Measurements from ENCODE around the gene ZCWPW1. TPM values are rescaled to one million over a fixed set of nuclear protein-coding genes. Genes with fewer than 3 reads are reported as not detected.

Gene ZCWPW1
- total and polyA plus RNA-seq, 2 of the 13 experiments (the other 11 are each of a cell fraction or from before 2014, with no cell fraction given) = 2.4 to 2.5 TPM

DNA sequence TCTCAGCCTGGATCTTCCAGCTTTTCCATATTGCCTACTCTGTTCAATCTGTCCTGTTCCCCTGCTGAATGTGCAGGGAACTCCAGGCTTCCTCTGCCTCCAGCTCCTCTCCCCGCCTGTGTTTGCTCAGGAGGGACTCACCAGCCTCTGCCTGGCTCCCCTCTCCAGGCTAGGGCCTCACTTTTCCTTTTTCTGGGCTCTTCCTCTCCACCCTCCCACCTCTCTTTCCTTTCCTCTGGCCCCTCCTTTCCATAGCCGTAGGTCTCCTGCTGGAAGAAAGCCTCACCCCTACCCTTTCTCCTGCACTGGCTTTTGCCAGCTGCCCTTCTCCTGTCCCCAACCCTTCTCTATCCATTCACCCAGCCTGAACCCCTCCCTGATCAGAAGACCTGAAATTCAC lies 30.3 kb downstream of the ZCWPW1 start:
- intact Hi-C loops (cut with micrococcal nuclease; ENCODE audit: unreplicated experiment) = no loop called here
- WGBS (ENCODE audit: low lambda C conversion rate) = 0% methylated on average over 2 of the region's 2 CpGs
- Histone ChIP-seq H3K4me1 (ENCODE audit: insufficient read depth, low read length) (peaks cover 17% of the 10 kb centered on the region), H3K9me3 (ENCODE audit: low read length) (no peaks in the 10 kb centered on the region), H4K20me1 (ENCODE audit: insufficient read depth, low read length) (no peaks in the 10 kb centered on the region), H3K27me3 (ENCODE audit: control insufficient read depth in 1 of 2, insufficient read depth in 2 of 2, low read length in 2 of 2) (peaks cover 2 to 3% of the 10 kb centered on the region in 2 experiments; a peak in 2 of 5 replicates), H2AFZ (ENCODE audit: low read length) (no peak overlapping the region), H3K4me3 (replicated peaks in 1 of 3; ENCODE audit: insufficient read depth in 1 of 3, low read depth in 2 of 3, low read length in 3 of 3) (no peak overlapping the region), H3K36me3 (replicated peaks in 1 of 2; ENCODE audit: control insufficient read depth in 1 of 2, insufficient read depth in 2 of 2, low read length in 2 of 2) (no peaks in the 10 kb centered on the region), H3K79me2 (ENCODE audit: insufficient read depth, low read length) (no peaks in the 10 kb centered on the region), H3K4me2 (ENCODE audit: low read depth, low read length) (0 out of 2 replicates have a peak overlapping the region, but pooled peaks have one; percentile 18), H3K27ac (ENCODE audit: extremely low read length, insufficient read depth, low read length) (no peak overlapping the region), H3K9ac (ENCODE audit: insufficient read depth, low read depth, low read length) (no peak overlapping the region)
- peak; percentile 60 for TF ChIP-seq ZSCAN25 (CRISPR knock-in tag; IDR thresholded peaks at IDR 0.05)
- no peak for TF ChIP-seq CBX1 (IDR thresholded peaks at IDR 0.05; ENCODE audit: low read depth)
- TF ChIP-seq, protein P1, sequence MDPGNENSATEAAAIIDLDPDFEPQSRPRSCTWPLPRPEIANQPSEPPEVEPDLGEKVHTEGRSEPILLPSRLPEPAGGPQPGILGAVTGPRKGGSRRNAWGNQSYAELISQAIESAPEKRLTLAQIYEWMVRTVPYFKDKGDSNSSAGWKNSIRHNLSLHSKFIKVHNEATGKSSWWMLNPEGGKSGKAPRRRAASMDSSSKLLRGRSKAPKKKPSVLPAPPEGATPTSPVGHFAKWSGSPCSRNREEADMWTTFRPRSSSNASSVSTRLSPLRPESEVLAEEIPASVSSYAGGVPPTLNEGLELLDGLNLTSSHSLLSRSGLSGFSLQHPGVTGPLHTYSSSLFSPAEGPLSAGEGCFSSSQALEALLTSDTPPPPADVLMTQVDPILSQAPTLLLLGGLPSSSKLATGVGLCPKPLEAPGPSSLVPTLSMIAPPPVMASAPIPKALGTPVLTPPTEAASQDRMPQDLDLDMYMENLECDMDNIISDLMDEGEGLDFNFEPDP (CRISPR knock-in tag; conservative IDR thresholded peaks at IDR 0.05) = 0 out of 2 replicates have a peak, but pooled peaks have one; percentile 17
- ATAC-seq = peak; percentile 33
- CTCF ChIA-PET (ENCODE audit: low intra/inter-chr PET ratio, low total read pairs) = no interaction called here
- POLR2A ChIA-PET = interaction anchor here (1.4 to 2.4 kb wide), 2 partner anchors 16 to 30 kb away, joined by 4 to 10 read pairs; partner anchors contain the start of gene ZCWPW1
- no peak for DNase-seq (ENCODE audit: low spot score)
- in situ Hi-C loops (cut with HindIII; ENCODE audit: extremely low pct_ligation_motif_present, low pct_unique_long_range_greater_than_20kb) = no loop called here
- FAIRE-seq = no peak
- no TSS peak for BruUV-seq (replicated peaks)

DNA sequence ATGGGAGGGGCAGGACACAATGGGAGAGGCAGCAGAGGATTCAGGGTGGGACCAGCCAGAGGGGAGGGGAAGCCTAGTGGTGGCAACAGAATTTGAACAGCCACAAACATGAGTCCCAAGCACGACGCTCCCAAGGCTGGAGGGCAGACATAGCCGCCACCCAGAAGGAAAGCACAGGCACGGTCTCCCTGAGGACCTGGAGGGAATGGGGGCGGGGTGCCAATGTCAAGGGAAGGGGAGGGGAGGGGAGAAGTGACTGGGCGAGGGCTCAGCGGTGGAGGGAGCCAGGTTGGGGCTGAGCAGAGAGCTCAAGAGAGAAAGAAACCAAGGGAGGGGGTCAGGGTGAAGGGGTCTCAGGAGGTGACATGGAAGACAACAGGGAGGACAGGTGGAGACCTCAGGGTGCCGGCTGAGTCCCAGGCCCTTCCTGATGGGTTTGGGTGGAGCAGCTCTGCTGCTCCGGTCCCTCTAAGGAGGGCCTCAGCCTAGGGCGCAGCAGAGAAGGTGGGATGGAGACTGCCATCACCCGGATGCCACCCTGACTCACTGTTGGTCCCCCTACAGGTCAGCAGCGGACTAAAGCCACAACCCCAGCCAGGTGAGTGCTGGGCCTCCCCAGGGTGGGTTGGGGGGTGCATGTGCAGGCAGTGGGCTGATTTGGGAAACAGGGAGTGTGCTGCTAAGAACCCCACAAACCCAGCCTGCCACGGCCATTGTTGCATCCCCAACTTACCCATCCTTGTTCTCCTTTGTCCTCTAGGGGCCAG lies 31.0 kb downstream of the ZCWPW1 start:
- H3K36me3 ChIP-seq (replicated peaks in 1 of 2; ENCODE audit: control insufficient read depth in 1 of 2, insufficient read depth in 2 of 2, low read length in 2 of 2) = no peaks in the 10 kb centered on the region
- no peak overlapping the region for H2AFZ ChIP-seq (ENCODE audit: low read length)
- H3K79me2 ChIP-seq (ENCODE audit: insufficient read depth, low read length) = no peaks in the 10 kb centered on the region
- H3K9ac ChIP-seq (ENCODE audit: insufficient read depth, low read depth, low read length) = no peak overlapping the region
- WGBS (ENCODE audit: low lambda C conversion rate) = 43% methylated on average over 9 of the region's 13 CpGs
- BruUV-seq (replicated peaks) = no TSS peak
- H3K27ac ChIP-seq (ENCODE audit: extremely low read length, insufficient read depth, low read length) = no peak overlapping the region
- peaks cover 2 to 3% of the 10 kb centered on the region in 2 experiments; a peak in 2 of 5 replicates for H3K27me3 ChIP-seq (ENCODE audit: control insufficient read depth in 1 of 2, insufficient read depth in 2 of 2, low read length in 2 of 2)
- H3K4me3 ChIP-seq (replicated peaks in 1 of 3; ENCODE audit: insufficient read depth in 1 of 3, low read depth in 2 of 3, low read length in 3 of 3) = no peak overlapping the region
- FAIRE-seq (no peak), DNase-seq (ENCODE audit: low spot score) (no peak), ATAC-seq (peak; percentile 69)
- H3K4me1 ChIP-seq (ENCODE audit: insufficient read depth, low read length) = peaks cover 17% of the 10 kb centered on the region
- H4K20me1 ChIP-seq (ENCODE audit: insufficient read depth, low read length) = no peaks in the 10 kb centered on the region
- in situ Hi-C loops (cut with HindIII; ENCODE audit: extremely low pct_ligation_motif_present, low pct_unique_long_range_greater_than_20kb) (no loop called here), intact Hi-C loops (cut with micrococcal nuclease; ENCODE audit: unreplicated experiment) (no loop called here)
- ChIA-PET POLR2A (interaction anchor here (2.4 kb wide), 1 partner anchor 31 kb away, joined by 10 read pairs; the partner anchor contains the start of gene ZCWPW1), CTCF (ENCODE audit: low intra/inter-chr PET ratio, low total read pairs) (no interaction called here)
- TF ChIP-seq, protein P2, sequence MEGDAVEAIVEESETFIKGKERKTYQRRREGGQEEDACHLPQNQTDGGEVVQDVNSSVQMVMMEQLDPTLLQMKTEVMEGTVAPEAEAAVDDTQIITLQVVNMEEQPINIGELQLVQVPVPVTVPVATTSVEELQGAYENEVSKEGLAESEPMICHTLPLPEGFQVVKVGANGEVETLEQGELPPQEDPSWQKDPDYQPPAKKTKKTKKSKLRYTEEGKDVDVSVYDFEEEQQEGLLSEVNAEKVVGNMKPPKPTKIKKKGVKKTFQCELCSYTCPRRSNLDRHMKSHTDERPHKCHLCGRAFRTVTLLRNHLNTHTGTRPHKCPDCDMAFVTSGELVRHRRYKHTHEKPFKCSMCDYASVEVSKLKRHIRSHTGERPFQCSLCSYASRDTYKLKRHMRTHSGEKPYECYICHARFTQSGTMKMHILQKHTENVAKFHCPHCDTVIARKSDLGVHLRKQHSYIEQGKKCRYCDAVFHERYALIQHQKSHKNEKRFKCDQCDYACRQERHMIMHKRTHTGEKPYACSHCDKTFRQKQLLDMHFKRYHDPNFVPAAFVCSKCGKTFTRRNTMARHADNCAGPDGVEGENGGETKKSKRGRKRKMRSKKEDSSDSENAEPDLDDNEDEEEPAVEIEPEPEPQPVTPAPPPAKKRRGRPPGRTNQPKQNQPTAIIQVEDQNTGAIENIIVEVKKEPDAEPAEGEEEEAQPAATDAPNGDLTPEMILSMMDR (CRISPR knock-in tag; IDR thresholded peaks at IDR 0.05) = peak; percentile 19
- TF ChIP-seq ZFYVE20 (CRISPR knock-in tag; IDR thresholded peaks at IDR 0.05; ENCODE audit: borderline replicate concordance, low read depth) = no peak
- H3K4me2 ChIP-seq (ENCODE audit: low read depth, low read length) = no peak overlapping the region
- no peaks in the 10 kb centered on the region for H3K9me3 ChIP-seq (ENCODE audit: low read length)

Data from HepG2 (cell line).